ENCODE data around the gene PAK3.

The PAK3 gene

DNA sequence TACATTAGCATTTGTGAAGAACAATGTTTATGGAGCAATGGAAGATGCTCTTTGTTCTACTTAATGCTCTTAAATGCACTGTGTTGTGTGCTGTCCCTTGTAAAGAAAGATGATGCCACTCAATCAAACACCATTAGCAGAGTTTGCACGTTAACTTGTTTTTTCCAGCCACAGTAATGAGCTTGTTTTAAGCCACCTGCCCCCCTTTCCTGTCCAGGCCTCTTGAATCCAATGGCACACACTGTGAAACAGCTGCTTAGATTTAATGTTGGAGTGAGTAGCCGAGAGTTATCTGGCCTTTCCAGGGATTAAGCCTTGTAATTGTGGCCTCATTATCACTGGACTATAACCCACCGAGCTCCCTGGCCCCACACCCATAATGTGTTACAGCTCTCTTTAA is 86.0 kb downstream of the PAK3 start:
- no peak overlapping the region for H3K4me3 ChIP-seq (ENCODE audit: low read length)
- TF ChIP-seq, protein P1, sequence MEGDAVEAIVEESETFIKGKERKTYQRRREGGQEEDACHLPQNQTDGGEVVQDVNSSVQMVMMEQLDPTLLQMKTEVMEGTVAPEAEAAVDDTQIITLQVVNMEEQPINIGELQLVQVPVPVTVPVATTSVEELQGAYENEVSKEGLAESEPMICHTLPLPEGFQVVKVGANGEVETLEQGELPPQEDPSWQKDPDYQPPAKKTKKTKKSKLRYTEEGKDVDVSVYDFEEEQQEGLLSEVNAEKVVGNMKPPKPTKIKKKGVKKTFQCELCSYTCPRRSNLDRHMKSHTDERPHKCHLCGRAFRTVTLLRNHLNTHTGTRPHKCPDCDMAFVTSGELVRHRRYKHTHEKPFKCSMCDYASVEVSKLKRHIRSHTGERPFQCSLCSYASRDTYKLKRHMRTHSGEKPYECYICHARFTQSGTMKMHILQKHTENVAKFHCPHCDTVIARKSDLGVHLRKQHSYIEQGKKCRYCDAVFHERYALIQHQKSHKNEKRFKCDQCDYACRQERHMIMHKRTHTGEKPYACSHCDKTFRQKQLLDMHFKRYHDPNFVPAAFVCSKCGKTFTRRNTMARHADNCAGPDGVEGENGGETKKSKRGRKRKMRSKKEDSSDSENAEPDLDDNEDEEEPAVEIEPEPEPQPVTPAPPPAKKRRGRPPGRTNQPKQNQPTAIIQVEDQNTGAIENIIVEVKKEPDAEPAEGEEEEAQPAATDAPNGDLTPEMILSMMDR (conservative IDR thresholded peaks at IDR 0.05; ENCODE audit: low read length) = no peak
- no peak for DNase-seq (ENCODE audit: low read depth)

DNA sequence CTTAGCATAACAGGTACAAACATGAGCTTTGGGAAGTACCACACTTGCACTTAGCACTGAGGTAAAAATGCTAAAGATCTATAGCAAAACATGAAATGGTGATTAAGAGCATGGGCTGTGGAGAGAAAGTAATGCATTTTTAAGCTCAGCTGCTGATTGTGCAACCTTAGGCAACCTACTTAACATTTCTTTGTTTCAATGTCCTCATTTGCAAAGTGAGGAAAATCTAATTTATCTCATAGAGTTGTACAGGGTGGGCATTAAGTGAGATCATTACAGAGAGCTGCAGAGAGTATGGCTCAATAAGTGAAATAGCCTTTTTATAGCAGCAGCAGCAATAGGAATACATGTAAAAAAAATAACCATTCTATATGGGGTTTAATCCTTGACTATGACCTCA is 87.0 kb downstream of the PAK3 start:
- no peak overlapping the region for H3K4me3 ChIP-seq (ENCODE audit: low read length)
- no peak for DNase-seq (ENCODE audit: low read depth)
- TF ChIP-seq, protein P1 (conservative IDR thresholded peaks at IDR 0.05; ENCODE audit: low read length) = no peak

DNA sequence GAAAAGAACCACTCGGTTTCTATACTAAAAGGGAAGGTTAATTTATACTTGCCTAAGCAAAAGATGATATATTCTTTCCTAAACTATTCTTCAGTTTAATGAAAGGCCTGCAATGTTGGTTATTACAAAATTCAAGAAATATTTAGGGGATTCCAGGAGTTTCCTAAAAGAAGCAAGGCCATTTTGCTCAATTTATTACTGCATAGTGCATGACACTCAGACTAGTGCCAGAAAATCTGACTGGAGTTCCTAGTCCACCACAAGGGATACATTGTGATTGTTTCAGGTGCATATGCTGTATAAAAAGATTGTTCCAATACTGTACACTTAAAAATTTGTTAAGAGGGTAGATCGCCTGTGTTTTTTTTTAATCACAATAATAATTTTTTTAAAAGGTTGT is 95.6 kb downstream of the PAK3 start:
- no peak overlapping the region for H3K4me3 ChIP-seq (ENCODE audit: low read length)
- TF ChIP-seq, protein P1 (conservative IDR thresholded peaks at IDR 0.05; ENCODE audit: low read length) = no peak
- DNase-seq (ENCODE audit: low read depth) = no peak

DNA sequence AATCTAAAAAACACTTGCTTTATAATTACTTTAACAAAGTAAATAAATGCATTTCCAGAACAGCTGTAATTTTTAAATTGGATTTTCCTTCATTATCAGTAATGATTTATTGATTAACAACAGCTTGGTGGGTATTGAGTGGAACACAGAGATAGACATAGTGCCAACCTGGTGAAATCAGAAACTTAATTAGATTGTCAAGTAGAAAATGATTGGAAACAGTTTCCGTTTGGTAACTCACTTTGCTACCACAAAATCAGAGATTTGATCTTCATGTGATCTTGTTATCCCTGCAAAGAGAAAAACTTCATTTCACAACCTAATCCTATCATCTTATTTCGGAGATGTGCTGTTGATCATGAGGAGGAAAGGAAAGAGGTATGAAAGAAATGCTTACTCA is 103.5 kb downstream of the PAK3 start:
- TF ChIP-seq, protein P1 (conservative IDR thresholded peaks at IDR 0.05; ENCODE audit: low read length) = no peak
- H3K4me3 ChIP-seq (ENCODE audit: low read length) = no peak overlapping the region
- no peak for DNase-seq (ENCODE audit: low read depth)

DNA sequence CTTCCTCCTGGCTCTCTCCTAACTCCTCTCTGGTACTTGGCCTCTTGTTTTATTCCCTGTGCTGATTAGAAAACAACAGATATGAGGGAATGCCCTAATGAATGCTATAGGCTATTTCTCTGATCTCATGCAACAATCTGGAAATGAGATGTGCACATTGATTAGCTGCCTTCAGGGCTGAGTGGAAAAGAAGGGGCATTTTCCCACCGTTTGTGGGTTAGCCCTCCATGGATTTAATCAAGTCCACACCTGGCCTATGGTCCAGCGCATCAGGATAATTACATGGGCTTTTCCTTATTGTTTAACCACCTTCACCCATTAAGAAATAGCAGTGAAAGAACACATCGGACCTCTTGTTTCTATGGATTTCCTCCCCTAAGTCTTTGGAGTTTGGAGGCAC is 104.3 kb downstream of the PAK3 start:
- TF ChIP-seq, protein P1 (conservative IDR thresholded peaks at IDR 0.05; ENCODE audit: low read length) = no peak
- H3K4me3 ChIP-seq (ENCODE audit: low read length) = no peak overlapping the region
- no peak for DNase-seq (ENCODE audit: low read depth)

DNA sequence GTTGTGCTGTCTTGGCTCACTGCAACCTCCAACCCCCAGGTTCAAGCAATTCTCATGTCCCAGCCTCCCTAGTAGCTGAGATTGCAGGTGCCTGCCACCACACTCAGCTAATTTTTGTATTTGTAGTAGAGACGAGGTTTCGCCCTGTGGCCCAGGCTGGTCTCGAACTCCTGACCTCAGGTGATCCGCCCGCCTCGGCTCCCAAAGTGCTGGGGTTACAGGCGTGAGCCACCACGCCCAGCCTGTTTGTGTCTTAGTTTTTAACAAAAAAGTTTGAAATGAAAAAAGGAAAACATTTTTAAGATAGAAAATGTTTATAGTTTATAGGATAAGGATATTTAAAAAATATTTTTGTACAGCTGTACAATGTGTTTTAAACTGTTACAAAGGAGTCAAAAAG is 111.9 kb downstream of the PAK3 start:
- no peak overlapping the region for H3K4me3 ChIP-seq (ENCODE audit: low read length)
- TF ChIP-seq, protein P1 (conservative IDR thresholded peaks at IDR 0.05; ENCODE audit: low read length) = no peak
- no peak for DNase-seq (ENCODE audit: low read depth)

DNA sequence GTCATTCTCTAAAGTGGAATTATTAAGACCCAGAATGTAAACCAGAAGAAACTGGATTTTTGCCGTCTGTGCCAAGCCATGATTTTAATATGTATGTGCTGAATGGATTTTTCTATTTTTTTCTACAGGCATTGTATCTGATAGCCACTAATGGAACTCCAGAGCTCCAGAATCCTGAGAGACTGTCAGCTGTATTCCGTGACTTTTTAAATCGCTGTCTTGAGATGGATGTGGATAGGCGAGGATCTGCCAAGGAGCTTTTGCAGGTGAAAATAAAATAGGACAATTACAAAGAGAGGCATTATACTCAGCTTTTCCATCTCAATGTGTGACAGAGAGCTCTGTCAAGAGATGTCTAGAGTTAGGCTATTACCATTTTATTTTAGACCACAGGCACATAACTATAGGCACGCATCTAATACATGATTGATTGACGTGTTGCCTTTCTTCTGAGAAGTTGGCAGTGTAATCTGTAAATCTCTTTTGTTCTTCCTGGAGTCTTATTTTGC is 120.4 kb downstream of the PAK3 start:
- H3K4me3 ChIP-seq (ENCODE audit: low read length) = no peak overlapping the region
- DNase-seq (ENCODE audit: low read depth) = no peak
- TF ChIP-seq, protein P1 (conservative IDR thresholded peaks at IDR 0.05; ENCODE audit: low read length) = no peak

Measured in AG10803 (cell line).